Measurements from ENCODE around the gene LAMA3. TPM values are rescaled to one million over a fixed set of nuclear protein-coding genes. Genes with fewer than 3 reads are reported as not detected.

The LAMA3 gene
- total and polyA plus RNA-seq, 9 donors = 2.9 to 44.9 (median 14.8) TPM

DNA sequence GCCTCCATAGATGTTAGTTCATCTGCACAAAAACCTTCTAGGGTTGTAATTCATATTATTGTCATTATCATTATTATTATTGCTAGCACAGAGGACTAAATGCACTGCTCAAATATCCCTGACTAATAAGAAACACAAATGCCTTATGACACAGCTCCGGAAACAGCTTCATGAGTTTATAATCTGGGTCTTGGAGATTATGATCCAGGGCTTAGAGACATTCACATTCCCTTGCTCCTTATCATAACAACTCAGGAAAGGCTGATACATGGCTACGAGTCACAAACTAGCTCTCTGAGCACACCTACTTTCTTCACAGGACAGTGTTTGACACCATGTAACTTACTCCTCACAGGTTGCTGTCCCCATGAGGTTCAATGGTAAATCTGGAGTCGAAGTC, 223.1 kb downstream of the LAMA3 start:
- no peaks in the 10 kb centered on the region for H3K27me3 ChIP-seq
- TF ChIP-seq, protein P1, sequence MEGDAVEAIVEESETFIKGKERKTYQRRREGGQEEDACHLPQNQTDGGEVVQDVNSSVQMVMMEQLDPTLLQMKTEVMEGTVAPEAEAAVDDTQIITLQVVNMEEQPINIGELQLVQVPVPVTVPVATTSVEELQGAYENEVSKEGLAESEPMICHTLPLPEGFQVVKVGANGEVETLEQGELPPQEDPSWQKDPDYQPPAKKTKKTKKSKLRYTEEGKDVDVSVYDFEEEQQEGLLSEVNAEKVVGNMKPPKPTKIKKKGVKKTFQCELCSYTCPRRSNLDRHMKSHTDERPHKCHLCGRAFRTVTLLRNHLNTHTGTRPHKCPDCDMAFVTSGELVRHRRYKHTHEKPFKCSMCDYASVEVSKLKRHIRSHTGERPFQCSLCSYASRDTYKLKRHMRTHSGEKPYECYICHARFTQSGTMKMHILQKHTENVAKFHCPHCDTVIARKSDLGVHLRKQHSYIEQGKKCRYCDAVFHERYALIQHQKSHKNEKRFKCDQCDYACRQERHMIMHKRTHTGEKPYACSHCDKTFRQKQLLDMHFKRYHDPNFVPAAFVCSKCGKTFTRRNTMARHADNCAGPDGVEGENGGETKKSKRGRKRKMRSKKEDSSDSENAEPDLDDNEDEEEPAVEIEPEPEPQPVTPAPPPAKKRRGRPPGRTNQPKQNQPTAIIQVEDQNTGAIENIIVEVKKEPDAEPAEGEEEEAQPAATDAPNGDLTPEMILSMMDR (IDR thresholded peaks at IDR 0.05) = no peak
- TF ChIP-seq POLR2A (IDR thresholded peaks at IDR 0.05) (no peak), EP300 (IDR thresholded peaks at IDR 0.05) (no peak)
- H3K36me3 ChIP-seq = no peaks in the 10 kb centered on the region
- no peak overlapping the region for H3K27ac ChIP-seq
- no peak for DNase-seq
- WGBS, 3 donors = 95 to 100% (median 97%) methylated on average over 3 of the region's 3 CpGs
- intact Hi-C loops (cut with DNase I) = loop anchor here in 1 of 4 donors (10.0 kb wide), 1 partner anchor 88 kb away; no protein-coding TSS in a partner anchor
- no peaks in the 10 kb centered on the region for H3K4me1 ChIP-seq (ENCODE audit: insufficient read depth)
- no peaks in the 10 kb centered on the region for H3K9me3 ChIP-seq
- no peak overlapping the region for H3K4me3 ChIP-seq

DNA sequence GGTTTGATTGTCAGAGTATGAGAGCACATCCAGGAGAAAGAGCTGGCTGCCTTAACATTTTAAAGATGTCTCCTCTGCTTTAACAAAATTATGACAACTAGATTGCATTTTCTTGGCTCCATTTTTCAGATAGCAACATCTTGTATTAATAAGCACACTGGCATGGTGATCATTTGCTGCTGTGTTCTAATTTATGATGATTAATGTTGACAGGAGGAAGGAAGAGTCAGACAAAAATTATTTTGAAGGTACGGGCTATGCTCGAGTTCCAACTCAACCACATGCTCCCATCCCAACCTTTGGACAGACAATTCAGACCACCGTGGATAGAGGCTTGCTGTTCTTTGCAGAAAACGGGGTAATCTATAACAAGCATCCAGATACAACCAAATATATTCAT, 227.1 kb downstream of the LAMA3 start:
- Histone ChIP-seq H3K27ac (no peak overlapping the region), H3K27me3 (no peaks in the 10 kb centered on the region), H3K36me3 (no peaks in the 10 kb centered on the region), H3K9me3 (no peaks in the 10 kb centered on the region), H3K4me3 (no peak overlapping the region), H3K4me1 (ENCODE audit: insufficient read depth) (no peaks in the 10 kb centered on the region)
- DNase-seq = no peak
- no peak for TF ChIP-seq POLR2A (IDR thresholded peaks at IDR 0.05)
- TF ChIP-seq, protein P1 (IDR thresholded peaks at IDR 0.05) = no peak
- no peak for TF ChIP-seq EP300 (IDR thresholded peaks at IDR 0.05)
- WGBS, 3 donors = 74 to 85% (median 78%) methylated on average over 4 of the region's 4 CpGs
- intact Hi-C loops (cut with DNase I) = loop anchor here in 2 of 4 donors (5.0 to 10.0 kb wide), 2 partner anchors 92 to 294 kb away; no protein-coding TSS in a partner anchor

DNA sequence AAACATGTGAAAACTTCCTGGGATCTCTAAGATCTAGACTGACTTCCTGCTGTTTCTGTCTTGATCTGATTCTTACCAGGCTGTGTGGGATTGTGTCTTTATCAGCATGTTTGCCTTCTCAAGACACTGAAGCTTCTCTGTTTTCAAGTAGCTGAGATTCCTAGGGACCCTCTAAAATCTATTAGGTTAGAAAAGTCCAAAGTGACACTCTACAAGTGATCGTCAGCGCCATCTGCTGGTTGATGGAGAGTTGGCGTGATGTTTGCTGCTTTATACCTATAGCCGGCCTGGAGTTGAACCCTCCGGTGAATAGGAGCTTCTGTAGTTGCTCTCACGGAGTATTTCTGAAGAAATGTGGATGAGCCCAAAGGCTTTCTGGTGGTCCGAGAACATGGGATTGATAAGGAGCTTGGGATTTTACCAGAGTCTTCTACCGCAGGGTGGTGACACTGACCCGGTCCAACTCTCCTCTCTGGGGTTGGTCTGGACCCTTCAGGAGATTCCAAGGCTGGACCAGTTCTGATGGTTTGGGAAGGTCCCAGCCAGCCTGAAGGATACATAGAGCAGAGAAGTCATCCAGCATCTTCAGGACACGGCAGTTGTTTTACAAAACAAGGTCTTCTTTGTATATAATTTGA, 229.3 kb downstream of the LAMA3 start:
- DNase-seq = peak; percentile 69 to 84 (median 74)
- H3K27ac ChIP-seq = no peak overlapping the region
- intact Hi-C loops (cut with DNase I) = loop anchor here in 2 of 4 donors (5.0 to 10.0 kb wide), 2 partner anchors 94 to 296 kb away; no protein-coding TSS in a partner anchor
- H3K27me3 ChIP-seq = no peaks in the 10 kb centered on the region
- TF ChIP-seq, protein P1 (IDR thresholded peaks at IDR 0.05) = peak; percentile 48 to 73 (median 60)
- TF ChIP-seq EP300 (IDR thresholded peaks at IDR 0.05) (no peak), POLR2A (IDR thresholded peaks at IDR 0.05) (no peak)
- WGBS, 3 donors = 36 to 42% (median 39%) methylated on average over 10 of the region's 10 CpGs
- H3K36me3 ChIP-seq = no peaks in the 10 kb centered on the region
- no peaks in the 10 kb centered on the region for H3K9me3 ChIP-seq
- no peaks in the 10 kb centered on the region for H3K4me1 ChIP-seq (ENCODE audit: insufficient read depth)
- H3K4me3 ChIP-seq = no peak overlapping the region

DNA sequence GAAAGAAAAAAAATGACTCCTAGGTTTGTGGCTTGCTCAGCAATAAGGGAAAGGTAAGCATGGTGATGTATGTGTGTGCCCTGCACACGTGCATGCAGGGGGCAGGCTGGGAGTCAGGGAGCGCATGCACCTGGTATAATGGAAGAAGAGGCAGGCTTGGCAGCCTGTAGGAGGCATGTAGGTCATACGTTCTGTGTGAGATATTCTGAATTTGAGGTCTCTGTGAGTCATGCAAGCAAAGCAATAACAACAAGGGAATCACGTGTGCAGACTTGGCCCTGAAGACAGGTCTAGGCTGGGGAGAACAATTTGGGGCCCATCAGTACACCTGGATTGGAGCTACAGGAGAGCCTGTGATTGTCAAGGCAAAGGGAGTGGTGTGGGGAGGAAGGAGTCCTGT, 230.8 kb downstream of the LAMA3 start:
- no peak overlapping the region for H3K4me3 ChIP-seq

More for the DNA sequence above, 230.8 kb downstream of the LAMA3 start:
- TF ChIP-seq, protein P1 (IDR thresholded peaks at IDR 0.05) = no peak
- TF ChIP-seq EP300 (IDR thresholded peaks at IDR 0.05) (no peak), POLR2A (IDR thresholded peaks at IDR 0.05) (no peak)
- WGBS, 3 donors = 74 to 78% (median 75%) methylated on average over 4 of the region's 4 CpGs
- Histone ChIP-seq H3K27ac (no peak overlapping the region), H3K4me1 (ENCODE audit: insufficient read depth) (no peaks in the 10 kb centered on the region), H3K36me3 (no peaks in the 10 kb centered on the region), H3K27me3 (no peaks in the 10 kb centered on the region), H3K9me3 (no peaks in the 10 kb centered on the region)
- intact Hi-C loops (cut with DNase I) = no loop called here
- DNase-seq = no peak
